ENCODE results near the gene CNGB1. TPM values are rescaled to one million over a fixed set of nuclear protein-coding genes. Genes with fewer than 3 reads are reported as not detected.
A peak's percentile ranks its signal among the peaks of the same experiment; 100 is the strongest.

Gene CNGB1
- total RNA-seq, 1 donor from 2014 or later: 0.91 TPM

DNA sequence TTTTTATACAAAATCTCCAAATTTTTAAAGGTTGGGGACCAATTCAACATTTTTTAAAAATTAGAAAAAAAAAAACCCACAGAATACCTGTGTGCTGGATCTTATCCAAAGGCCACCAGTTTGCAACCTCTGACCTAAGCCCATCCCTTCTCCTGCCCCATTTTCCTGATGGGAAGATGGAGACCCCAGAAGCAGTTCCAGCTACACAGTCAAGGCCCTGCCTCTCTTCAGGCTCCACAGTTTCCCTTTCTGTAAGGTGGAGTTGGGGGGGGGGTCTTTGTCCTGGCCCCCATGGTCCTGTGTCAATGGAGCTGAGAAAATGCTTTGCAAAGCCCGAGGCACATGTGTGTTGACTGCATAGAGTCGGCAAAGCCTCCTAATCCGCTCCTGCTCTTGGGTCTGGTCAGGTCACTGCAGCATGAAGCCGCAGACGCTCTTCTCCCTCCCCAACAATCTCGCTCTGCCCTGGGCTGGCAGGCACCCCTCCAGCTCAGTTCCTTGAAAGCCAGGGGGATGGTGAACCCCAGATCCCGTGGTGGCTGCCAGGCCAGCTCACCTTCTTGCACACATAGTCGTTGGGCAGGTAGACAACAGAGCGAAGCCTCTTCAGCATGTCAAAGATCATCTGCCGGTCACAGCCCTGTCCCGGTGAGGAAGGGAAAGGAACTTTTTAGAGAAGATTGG is 70.0 kb downstream of the CNGB1 start:
- Mint-ChIP-seq H3K27ac (ENCODE audit: unreplicated experiment) (no peak overlapping the region), H3K9me3 (ENCODE audit: unreplicated experiment) (peaks cover 4% of the 10 kb centered on the region), H3K27me3 (ENCODE audit: unreplicated experiment) (peaks cover 1% of the 10 kb centered on the region), H3K4me1 (ENCODE audit: low read depth, unreplicated experiment) (no peaks in the 10 kb centered on the region), H3K36me3 (ENCODE audit: unreplicated experiment) (no peaks in the 10 kb centered on the region), H3K4me3 (ENCODE audit: unreplicated experiment) (no peak overlapping the region)
- TF ChIP-seq, protein P1, sequence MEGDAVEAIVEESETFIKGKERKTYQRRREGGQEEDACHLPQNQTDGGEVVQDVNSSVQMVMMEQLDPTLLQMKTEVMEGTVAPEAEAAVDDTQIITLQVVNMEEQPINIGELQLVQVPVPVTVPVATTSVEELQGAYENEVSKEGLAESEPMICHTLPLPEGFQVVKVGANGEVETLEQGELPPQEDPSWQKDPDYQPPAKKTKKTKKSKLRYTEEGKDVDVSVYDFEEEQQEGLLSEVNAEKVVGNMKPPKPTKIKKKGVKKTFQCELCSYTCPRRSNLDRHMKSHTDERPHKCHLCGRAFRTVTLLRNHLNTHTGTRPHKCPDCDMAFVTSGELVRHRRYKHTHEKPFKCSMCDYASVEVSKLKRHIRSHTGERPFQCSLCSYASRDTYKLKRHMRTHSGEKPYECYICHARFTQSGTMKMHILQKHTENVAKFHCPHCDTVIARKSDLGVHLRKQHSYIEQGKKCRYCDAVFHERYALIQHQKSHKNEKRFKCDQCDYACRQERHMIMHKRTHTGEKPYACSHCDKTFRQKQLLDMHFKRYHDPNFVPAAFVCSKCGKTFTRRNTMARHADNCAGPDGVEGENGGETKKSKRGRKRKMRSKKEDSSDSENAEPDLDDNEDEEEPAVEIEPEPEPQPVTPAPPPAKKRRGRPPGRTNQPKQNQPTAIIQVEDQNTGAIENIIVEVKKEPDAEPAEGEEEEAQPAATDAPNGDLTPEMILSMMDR (IDR thresholded peaks at IDR 0.05; ENCODE audit: partially characterized antibody, unreplicated experiment): no peak
- no peak for DNase-seq

DNA sequence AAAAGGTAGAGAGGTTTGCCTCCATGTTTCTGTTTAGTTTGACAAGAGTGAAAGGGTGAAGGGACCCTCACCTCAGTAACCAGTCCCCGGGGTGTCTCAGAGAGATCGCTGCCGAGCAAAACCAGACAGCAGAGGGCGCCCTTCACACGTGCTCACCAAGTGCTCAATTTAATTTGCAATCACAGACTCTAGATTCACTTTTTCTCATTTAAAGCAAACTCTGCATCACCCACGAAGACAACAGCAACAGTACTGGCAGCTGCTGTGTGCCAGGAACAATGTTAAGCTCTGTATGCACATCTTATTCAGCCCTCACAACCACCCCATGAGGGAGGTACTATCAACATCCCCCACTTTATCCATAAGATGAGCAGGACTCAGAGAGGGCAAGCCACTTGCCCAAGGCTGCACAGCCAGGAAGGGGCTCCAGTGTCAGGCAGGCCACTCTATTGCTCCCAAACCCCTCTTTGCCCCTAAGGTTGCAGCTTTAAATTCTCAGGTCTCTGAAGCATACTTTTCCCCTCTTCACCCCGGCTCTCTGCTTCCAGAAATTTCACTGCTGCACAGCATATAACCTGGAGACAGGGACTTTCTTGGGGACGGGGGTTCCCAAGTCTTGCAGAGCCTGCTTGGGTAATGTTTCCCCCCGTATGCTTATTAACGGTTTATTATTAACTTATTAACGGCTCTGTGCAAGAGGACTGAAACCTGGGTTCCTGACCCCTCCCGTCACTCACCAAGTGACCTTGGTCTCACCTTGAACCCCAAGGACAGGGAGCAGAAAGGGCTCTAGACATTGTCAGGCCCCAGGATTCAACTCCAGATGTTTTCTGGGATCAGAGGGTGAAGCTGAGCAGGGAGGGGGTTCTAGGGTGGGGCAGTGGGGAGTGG is 70.9 kb downstream of the CNGB1 start:
- Mint-ChIP-seq H3K4me3 (ENCODE audit: unreplicated experiment) (no peak overlapping the region), H3K27me3 (ENCODE audit: unreplicated experiment) (peaks cover 1% of the 10 kb centered on the region), H3K27ac (ENCODE audit: unreplicated experiment) (no peak overlapping the region), H3K36me3 (ENCODE audit: unreplicated experiment) (no peaks in the 10 kb centered on the region), H3K9me3 (ENCODE audit: unreplicated experiment) (peaks cover 2% of the 10 kb centered on the region), H3K4me1 (ENCODE audit: low read depth, unreplicated experiment) (no peaks in the 10 kb centered on the region)
- TF ChIP-seq, protein P1 (IDR thresholded peaks at IDR 0.05; ENCODE audit: partially characterized antibody, unreplicated experiment): peak; percentile 83
- peak; percentile 81 for DNase-seq

DNA sequence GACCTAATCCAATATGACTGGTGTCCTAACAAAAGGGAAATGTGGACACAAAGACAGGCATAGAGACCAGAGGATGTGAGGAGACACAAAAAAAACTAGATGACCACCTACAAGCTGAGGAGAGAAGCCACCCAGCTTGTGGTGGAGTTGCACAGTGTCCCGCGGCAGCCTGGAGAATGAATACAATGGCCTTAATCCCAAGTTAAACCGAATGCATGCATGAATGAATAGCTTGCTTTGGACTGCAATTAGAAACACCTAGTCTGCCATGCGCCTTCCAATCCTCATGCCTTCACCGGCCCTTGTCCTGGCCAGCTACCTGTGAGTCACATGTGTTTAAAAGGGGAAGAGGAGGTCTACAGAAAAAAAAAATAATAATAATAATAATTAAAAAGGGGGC is 72.0 kb downstream of the CNGB1 start:
- H3K27me3 Mint-ChIP-seq (ENCODE audit: unreplicated experiment): no peaks in the 10 kb centered on the region
- DNase-seq: no peak
- H3K27ac Mint-ChIP-seq (ENCODE audit: unreplicated experiment): no peak overlapping the region
- H3K36me3 Mint-ChIP-seq (ENCODE audit: unreplicated experiment): no peaks in the 10 kb centered on the region
- peaks cover 2% of the 10 kb centered on the region for H3K9me3 Mint-ChIP-seq (ENCODE audit: unreplicated experiment)
- H3K4me1 Mint-ChIP-seq (ENCODE audit: low read depth, unreplicated experiment): no peaks in the 10 kb centered on the region
- H3K4me3 Mint-ChIP-seq (ENCODE audit: unreplicated experiment): no peak overlapping the region
- TF ChIP-seq, protein P1 (IDR thresholded peaks at IDR 0.05; ENCODE audit: partially characterized antibody, unreplicated experiment): no peak

DNA sequence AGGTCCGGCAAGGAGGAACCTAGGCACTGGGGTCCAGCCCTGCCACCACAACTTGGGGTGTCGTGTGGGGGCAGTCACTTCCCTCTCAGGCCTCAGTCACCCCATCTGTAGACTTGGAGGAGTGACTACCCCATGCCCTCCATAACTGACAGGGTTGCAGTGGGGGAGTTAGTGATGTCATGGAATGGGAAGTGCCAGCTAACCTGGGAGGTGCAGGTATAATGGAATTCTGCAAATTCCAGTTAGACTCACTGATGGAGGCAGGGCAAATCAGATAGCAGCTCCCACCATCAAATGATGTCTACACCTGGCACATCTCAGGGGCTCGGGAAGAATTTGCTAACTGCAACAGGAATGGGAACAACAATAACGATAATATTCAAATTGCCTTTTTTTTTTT is 72.9 kb downstream of the CNGB1 start:
- no peak for DNase-seq

More for the DNA sequence above, 72.9 kb downstream of the CNGB1 start:
- Mint-ChIP-seq H3K4me3 (ENCODE audit: unreplicated experiment) (no peak overlapping the region), H3K27ac (ENCODE audit: unreplicated experiment) (no peak overlapping the region), H3K4me1 (ENCODE audit: low read depth, unreplicated experiment) (no peaks in the 10 kb centered on the region), H3K27me3 (ENCODE audit: unreplicated experiment) (no peaks in the 10 kb centered on the region), H3K9me3 (ENCODE audit: unreplicated experiment) (peaks cover 2% of the 10 kb centered on the region), H3K36me3 (ENCODE audit: unreplicated experiment) (no peaks in the 10 kb centered on the region)
- TF ChIP-seq, protein P1 (IDR thresholded peaks at IDR 0.05; ENCODE audit: partially characterized antibody, unreplicated experiment): no peak

Data from glutamatergic neuron (in vitro differentiated cells).